HUES64 (cell line): Measurements from ENCODE around the gene NEK5.

ENCODE experiments used
- H3K27ac ChIP-seq: 2 replicates; pipeline ENCODE4 v1.7.0; 2013; ENCODE audit warnings: low read depth, low read length, inconsistent platforms
- H3K27me3 ChIP-seq: 2 replicates; pipeline ENCODE4 v1.6.1; 2013; ENCODE audit warnings: mild to moderate bottlenecking, low read length; ENCODE audit not compliant: insufficient read depth
- H3K36me3 ChIP-seq: 2 replicates; pipeline ENCODE4 v1.6.1; 2013; ENCODE audit warnings: mild to moderate bottlenecking, low read length; ENCODE audit not compliant: insufficient read depth
- H3K4me1 ChIP-seq: 2 replicates; pipeline ENCODE4 v1.6.1; 2013; ENCODE audit warnings: mild to moderate bottlenecking, low read length, moderate library complexity; ENCODE audit not compliant: insufficient read depth
- H3K4me3 ChIP-seq: 2 replicates; pipeline ENCODE4 v1.5.1; 2013; ENCODE audit warnings: mild to moderate bottlenecking, low read length, moderate library complexity
- H3K9ac ChIP-seq: 2 replicates; pipeline ENCODE4 v1.6.1; 2013; ENCODE audit warnings: mild to moderate bottlenecking, low read depth, low read length
- H3K9me3 ChIP-seq: 2 replicates; pipeline ENCODE4 v1.6.1; 2013; ENCODE audit warnings: low read depth, low read length; ENCODE audit not compliant: insufficient read depth
- WGBS: fragments of 150-250, 120-280 bp; methylation state at CpG from one replicate; pipeline ENCODE4 v1.1.7; 2013; ENCODE audit warnings: missing lambda C conversion rate; 5-methylcytosine and 5-hydroxymethylcytosine counted together

Gene NEK5

GRCh38 chr13:52137489-52137888 lies 8.6 kb upstream of the NEK5 start:
- Histone ChIP-seq H3K9ac (no peak overlapping the region), H3K27me3 (no peaks in the 10 kb centered on the region), H3K4me3 (no peak overlapping the region), H3K9me3 (no peaks in the 10 kb centered on the region), H3K27ac (no peak overlapping the region), H3K4me1 (no peaks in the 10 kb centered on the region), H3K36me3 (peaks cover 54% of the 10 kb centered on the region)
- WGBS, result 73% methylated on average over 2 of the region's 3 CpGs

- Histone ChIP-seq H3K4me1 (no peaks in the 10 kb centered on the region), H3K36me3 (peaks cover 60% of the 10 kb centered on the region), H3K4me3 (no peak overlapping the region)
Measured at GRCh38 chr13:52136763-52137162, 7.9 kb upstream of the NEK5 start.

DNA sequence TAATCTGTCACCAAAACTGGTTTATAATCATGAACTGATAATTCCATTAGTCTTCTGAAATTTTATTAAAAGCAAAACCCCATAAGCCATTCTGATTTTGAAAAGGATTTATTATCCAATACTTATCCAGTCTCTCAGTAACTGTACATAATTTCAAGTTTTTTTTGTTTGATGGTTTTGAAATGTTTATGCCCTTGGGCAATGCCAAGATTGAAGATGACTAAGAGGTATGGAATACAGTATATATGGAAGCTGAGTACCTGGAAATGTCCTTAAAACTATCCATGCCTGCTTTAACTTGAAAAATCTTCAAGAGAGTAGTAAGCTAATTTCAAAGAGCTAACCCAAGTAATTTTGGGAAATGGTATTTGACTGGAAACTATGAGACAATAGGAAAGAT lies 1.8 kb upstream of the NEK5 start:
- H3K4me3 ChIP-seq, result no peak overlapping the region

More at GRCh38 chr13:52136763-52137162, 7.9 kb upstream of the NEK5 start:
- H3K27ac ChIP-seq, result no peak overlapping the region
- no peak overlapping the region for H3K9ac ChIP-seq
- H3K27me3 ChIP-seq, result no peaks in the 10 kb centered on the region
- no peaks in the 10 kb centered on the region for H3K9me3 ChIP-seq

GRCh38 chr13:52127783-52128702 lies 830 bp downstream of the NEK5 start:
- Histone ChIP-seq H3K4me1 (no peaks in the 10 kb centered on the region), H3K27me3 (peaks cover 7% of the 10 kb centered on the region; the same call in 1 of the 2 replicates), H3K9me3 (0 out of 2 replicates have a peak, but pooled peaks cover 4% of the 10 kb centered on the region), H3K9ac (0 out of 2 replicates have a peak overlapping the region, but pooled peaks have one; percentile 13), H3K4me3 (peak overlapping the region; percentile 61), H3K36me3 (peaks cover 25% of the 10 kb centered on the region), H3K27ac (no peak overlapping the region)
- 4% methylated on average over 33 of the region's 33 CpGs for WGBS

More for the DNA sequence above, 1.8 kb upstream of the NEK5 start:
- Histone ChIP-seq H3K9ac (no peak overlapping the region), H3K36me3 (peaks cover 48% of the 10 kb centered on the region), H3K27ac (no peak overlapping the region), H3K9me3 (0 out of 2 replicates have a peak, but pooled peaks cover 4% of the 10 kb centered on the region), H3K27me3 (peaks cover 7% of the 10 kb centered on the region; the same call in 1 of the 2 replicates), H3K4me1 (no peaks in the 10 kb centered on the region)

GRCh38 chr13:52127378-52127777 lies 1.5 kb downstream of the NEK5 start:
- Histone ChIP-seq H3K9ac (no peak overlapping the region), H3K9me3 (0 out of 2 replicates have a peak, but pooled peaks cover 4% of the 10 kb centered on the region), H3K36me3 (peaks cover 18% of the 10 kb centered on the region), H3K27me3 (peaks cover 7% of the 10 kb centered on the region; the same call in 1 of the 2 replicates), H3K27ac (no peak overlapping the region), H3K4me3 (no peak overlapping the region), H3K4me1 (no peaks in the 10 kb centered on the region)
- WGBS, result 67% methylated on average over 6 of the region's 6 CpGs

DNA sequence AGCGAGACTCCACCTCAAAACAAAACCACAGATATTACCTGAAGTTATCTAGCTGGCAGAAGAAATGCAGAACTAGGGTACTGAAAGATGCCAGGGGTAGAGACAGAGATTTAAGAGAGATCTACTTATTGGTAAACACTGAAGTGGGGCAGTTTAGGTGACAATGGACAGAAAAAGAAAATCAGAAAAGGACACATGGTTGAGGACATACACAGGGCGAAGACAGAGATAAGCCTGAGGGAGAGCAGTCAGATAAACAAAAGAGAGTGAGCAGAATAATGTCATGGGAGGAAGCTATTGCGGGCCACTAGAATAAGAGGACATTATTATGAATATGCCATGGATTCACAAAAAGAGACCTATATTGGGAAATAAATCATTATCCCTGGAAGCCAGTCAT lies 3.3 kb downstream of the NEK5 start:
- H3K36me3 ChIP-seq, result no peaks in the 10 kb centered on the region
- H3K4me1 ChIP-seq, result no peaks in the 10 kb centered on the region
- 98% methylated on average over 3 of the region's 3 CpGs for WGBS

DNA sequence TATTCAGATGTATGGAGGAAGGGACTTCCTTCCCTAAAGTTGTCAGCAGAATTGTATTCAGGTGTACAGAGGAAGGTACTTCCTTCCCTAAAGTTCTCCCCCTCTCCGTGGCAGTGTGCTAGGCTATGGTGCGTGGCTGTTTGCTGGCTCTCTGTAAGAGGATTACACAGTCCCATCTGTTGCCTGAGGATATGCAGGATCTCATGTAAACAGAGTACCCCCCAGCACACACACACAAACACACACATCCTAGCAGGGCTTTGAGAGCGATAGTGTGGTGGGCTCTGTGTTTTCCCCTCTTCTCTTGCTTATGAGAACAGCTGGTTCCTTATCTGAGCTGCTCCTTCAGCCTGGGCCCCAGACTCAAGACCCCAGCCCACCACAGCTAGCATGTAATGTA lies 10.3 kb downstream of the NEK5 start:
- Histone ChIP-seq H3K4me3 (no peak overlapping the region), H3K27me3 (no peaks in the 10 kb centered on the region), H3K36me3 (no peaks in the 10 kb centered on the region), H3K9me3 (no peaks in the 10 kb centered on the region), H3K4me1 (no peaks in the 10 kb centered on the region), H3K27ac (no peak overlapping the region), H3K9ac (no peak overlapping the region)
- 88% methylated on average over 3 of the region's 3 CpGs for WGBS

More for the DNA sequence above, 3.3 kb downstream of the NEK5 start:
- Histone ChIP-seq H3K27ac (no peak overlapping the region), H3K4me3 (no peak overlapping the region), H3K9ac (no peak overlapping the region), H3K27me3 (peaks cover 7% of the 10 kb centered on the region; the same call in 1 of the 2 replicates), H3K9me3 (no peaks in the 10 kb centered on the region)

DNA sequence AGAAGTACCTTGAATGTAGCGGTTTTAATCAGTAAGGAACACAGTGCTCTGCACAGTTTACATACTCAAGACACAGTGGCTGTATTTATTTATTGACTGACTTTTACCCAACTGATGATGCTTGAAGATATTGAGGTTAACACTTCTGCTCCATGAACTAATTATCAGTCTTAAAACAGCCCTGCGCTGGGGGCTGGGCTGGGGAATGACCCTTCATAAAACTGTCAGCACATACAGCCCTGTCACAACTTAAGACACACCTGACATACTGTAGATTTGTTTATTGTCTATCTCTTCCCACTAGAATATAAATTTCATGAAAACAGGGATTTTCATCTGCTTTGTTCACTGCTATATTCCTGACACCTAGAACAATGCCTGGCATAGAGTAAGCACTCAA lies 10.8 kb downstream of the NEK5 start:
- Histone ChIP-seq H3K4me1 (no peaks in the 10 kb centered on the region), H3K27me3 (no peaks in the 10 kb centered on the region), H3K9me3 (no peaks in the 10 kb centered on the region), H3K27ac (no peak overlapping the region), H3K36me3 (no peaks in the 10 kb centered on the region), H3K9ac (no peak overlapping the region), H3K4me3 (no peak overlapping the region)
- 98% methylated on average over 2 of the region's 2 CpGs for WGBS

- no peak overlapping the region for H3K4me3 ChIP-seq
- H3K27ac ChIP-seq, result no peak overlapping the region
- H3K27me3 ChIP-seq, result no peaks in the 10 kb centered on the region
- H3K9me3 ChIP-seq, result 0 out of 2 replicates have a peak, but pooled peaks cover 10% of the 10 kb centered on the region
- H3K36me3 ChIP-seq, result no peaks in the 10 kb centered on the region
- H3K4me1 ChIP-seq, result no peaks in the 10 kb centered on the region
- no peak overlapping the region for H3K9ac ChIP-seq
- 96% methylated on average over 1 of the region's 1 CpG for WGBS
Measured at GRCh38 chr13:52112591-52112990, 16.3 kb downstream of the NEK5 start.

DNA sequence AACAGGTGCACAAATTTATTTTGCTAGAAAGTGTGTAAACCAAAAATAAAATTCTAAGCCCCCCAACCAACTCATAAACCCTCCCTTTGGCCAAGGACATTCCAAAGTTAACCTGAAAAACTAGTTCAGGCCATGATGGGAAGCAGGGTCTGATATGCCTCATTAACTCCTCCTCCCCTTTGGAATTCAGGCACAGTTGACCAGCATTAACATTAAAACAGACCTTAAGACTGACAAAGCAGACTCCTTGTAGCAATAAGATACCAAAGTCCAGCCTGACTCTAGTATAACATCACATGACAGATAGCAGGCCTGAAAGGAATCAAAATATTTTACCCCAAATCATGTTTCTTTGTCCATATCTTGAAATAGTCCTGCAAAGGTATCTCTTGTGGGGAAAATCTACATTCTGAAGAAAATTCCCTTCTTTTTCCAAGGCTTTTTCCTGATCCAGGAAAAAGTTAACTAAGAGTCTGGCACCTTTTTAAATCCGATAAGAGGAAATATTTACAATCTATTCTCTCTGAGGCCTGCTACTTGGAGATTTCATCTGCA lies 19.7 kb downstream of the NEK5 start:
- no peak overlapping the region for H3K4me3 ChIP-seq
- H3K4me1 ChIP-seq, result no peaks in the 10 kb centered on the region
- H3K36me3 ChIP-seq, result no peaks in the 10 kb centered on the region
- H3K27me3 ChIP-seq, result no peaks in the 10 kb centered on the region
- 95% methylated on average over 1 of the region's 1 CpG for WGBS
- no peak overlapping the region for H3K27ac ChIP-seq
- 0 out of 2 replicates have a peak, but pooled peaks cover 10% of the 10 kb centered on the region for H3K9me3 ChIP-seq
- H3K9ac ChIP-seq, result no peak overlapping the region

DNA sequence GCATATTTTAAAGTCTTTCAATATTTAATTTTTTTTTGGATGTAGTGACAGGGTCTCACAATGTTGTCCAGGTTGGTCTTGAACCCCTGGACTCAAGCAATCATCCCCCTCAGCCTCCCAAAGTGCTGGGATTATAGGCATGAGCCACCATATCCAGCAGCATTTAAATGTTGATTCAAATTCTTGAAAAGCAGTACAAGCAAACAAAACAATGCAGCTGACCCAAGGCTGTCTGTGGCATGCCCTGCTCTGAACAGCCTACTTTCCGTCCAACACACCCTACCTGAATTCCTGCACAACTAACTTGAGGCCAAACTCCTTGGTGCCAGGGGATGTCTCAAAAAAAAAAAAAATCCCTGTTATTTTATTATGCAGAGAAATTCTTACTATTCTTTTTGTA lies 23.0 kb downstream of the NEK5 start:
- WGBS, result 96% methylated on average over 1 of the region's 1 CpG
- Histone ChIP-seq H3K27ac (no peak overlapping the region), H3K9me3 (0 out of 2 replicates have a peak, but pooled peaks cover 10% of the 10 kb centered on the region), H3K27me3 (no peaks in the 10 kb centered on the region), H3K4me3 (no peak overlapping the region), H3K4me1 (no peaks in the 10 kb centered on the region), H3K36me3 (no peaks in the 10 kb centered on the region), H3K9ac (no peak overlapping the region)
